ENCODE data around the gene SORBS1. TPM values are rescaled to one million over a fixed set of nuclear protein-coding genes. Genes with fewer than 3 reads are reported as not detected.
A peak's percentile ranks its signal among the peaks of the same experiment; 100 is the strongest.

The SORBS1 gene
- total and polyA plus RNA-seq, 2 of the 13 experiments (the other 11 are each of a cell fraction or from before 2014, with no cell fraction given), result 16.8 to 39.8 TPM

DNA sequence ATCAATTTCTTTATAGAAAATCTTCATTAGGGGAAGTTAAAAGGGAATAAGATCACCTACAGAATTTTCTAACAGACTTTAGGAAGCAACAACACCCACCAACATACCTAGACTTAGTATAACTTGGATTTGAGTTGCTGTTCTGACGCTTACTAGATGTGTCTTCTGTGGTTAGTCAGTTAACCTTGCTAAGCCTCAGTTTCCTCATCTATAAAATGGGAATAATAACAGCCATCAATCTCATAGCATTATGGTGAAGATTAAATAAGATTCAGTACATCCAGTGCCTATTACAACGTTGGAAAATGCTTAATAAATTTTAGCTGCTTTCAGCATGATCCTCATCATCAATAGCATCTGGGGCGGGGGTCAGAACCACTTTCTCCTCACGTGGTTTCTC lies 106.2 kb downstream of the SORBS1 start:
- no peak for ATAC-seq
- Histone ChIP-seq H3K27me3 (ENCODE audit: control insufficient read depth in 1 of 2, insufficient read depth in 2 of 2, low read length in 2 of 2) (no peaks in the 10 kb centered on the region), H3K9me3 (ENCODE audit: low read length) (no peaks in the 10 kb centered on the region), H3K36me3 (replicated peaks in 1 of 2; ENCODE audit: control insufficient read depth in 1 of 2, insufficient read depth in 2 of 2, low read length in 2 of 2) (peaks cover 0 to 4% of the 10 kb centered on the region in 2 experiments; a peak in 3 of 5 replicates), H3K4me3 (replicated peaks in 1 of 3; ENCODE audit: insufficient read depth in 1 of 3, low read depth in 2 of 3, low read length in 3 of 3) (no peak overlapping the region), H3K27ac (ENCODE audit: extremely low read length, insufficient read depth, low read length) (peak overlapping the region; percentile 19), H3K4me1 (ENCODE audit: insufficient read depth, low read length) (peaks cover 98% of the 10 kb centered on the region), H3K4me2 (ENCODE audit: low read depth, low read length) (no peak overlapping the region), H4K20me1 (ENCODE audit: insufficient read depth, low read length) (no peaks in the 10 kb centered on the region), H3K79me2 (ENCODE audit: insufficient read depth, low read length) (peaks cover 31% of the 10 kb centered on the region), H3K9ac (ENCODE audit: insufficient read depth, low read depth, low read length) (no peak overlapping the region), H2AFZ (ENCODE audit: low read length) (no peak overlapping the region)
- WGBS (ENCODE audit: low lambda C conversion rate), result 89% methylated on average over 4 of the region's 4 CpGs
- ChIA-PET CTCF (ENCODE audit: low intra/inter-chr PET ratio, low total read pairs) (no interaction called here), POLR2A (interaction anchor here (1.6 kb wide), 1 partner anchor 21 kb away, joined by 6 read pairs; no protein-coding TSS in a partner anchor)
- no TSS peak for BruUV-seq (replicated peaks)
- no peak for FAIRE-seq
- TF ChIP-seq, protein P1, sequence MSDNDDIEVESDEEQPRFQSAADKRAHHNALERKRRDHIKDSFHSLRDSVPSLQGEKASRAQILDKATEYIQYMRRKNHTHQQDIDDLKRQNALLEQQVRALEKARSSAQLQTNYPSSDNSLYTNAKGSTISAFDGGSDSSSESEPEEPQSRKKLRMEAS (IDR thresholded peaks at IDR 0.05), result no peak
- TF ChIP-seq U2AF2 (IDR thresholded peaks at IDR 0.05; ENCODE audit: low read depth, low read length), result no peak
- TF ChIP-seq ZNF629 (CRISPR knock-in tag; conservative IDR thresholded peaks at IDR 0.05), result peak; percentile 78
- intact Hi-C loops (cut with micrococcal nuclease; ENCODE audit: unreplicated experiment) (loop anchor here (5.0 kb wide), 1 partner anchor 107 kb away; the partner anchor contains the start of gene SORBS1), in situ Hi-C loops (cut with HindIII; ENCODE audit: extremely low pct_ligation_motif_present, low pct_unique_long_range_greater_than_20kb) (no loop called here)
- no peak for DNase-seq (ENCODE audit: low spot score)

DNA sequence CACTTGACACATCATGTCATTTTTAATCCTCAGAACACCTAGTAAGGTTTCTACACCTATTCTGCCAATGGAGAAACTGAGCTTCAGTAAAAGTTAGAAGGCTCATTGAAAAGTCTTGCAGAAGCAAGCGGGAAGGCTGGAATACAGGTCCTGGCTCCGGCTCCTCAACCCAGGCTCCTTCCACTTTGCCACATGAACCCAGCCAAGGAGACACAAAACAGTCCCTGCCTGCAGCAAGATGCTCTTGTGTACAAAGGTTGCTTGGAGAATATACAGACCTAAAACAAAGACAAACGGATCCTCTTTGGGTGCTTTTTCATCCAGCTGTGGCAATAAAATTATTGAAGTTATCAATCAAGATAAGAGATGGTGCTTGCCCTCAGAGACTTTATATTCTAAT lies 106.8 kb downstream of the SORBS1 start:
- DNase-seq (ENCODE audit: low spot score) (no peak), FAIRE-seq (no peak), ATAC-seq (no peak)
- Histone ChIP-seq H3K4me1 (ENCODE audit: insufficient read depth, low read length) (peaks cover 98% of the 10 kb centered on the region), H4K20me1 (ENCODE audit: insufficient read depth, low read length) (no peaks in the 10 kb centered on the region), H3K4me2 (ENCODE audit: low read depth, low read length) (no peak overlapping the region), H3K4me3 (replicated peaks in 1 of 3; ENCODE audit: insufficient read depth in 1 of 3, low read depth in 2 of 3, low read length in 3 of 3) (no peak overlapping the region), H3K27me3 (ENCODE audit: control insufficient read depth in 1 of 2, insufficient read depth in 2 of 2, low read length in 2 of 2) (no peaks in the 10 kb centered on the region), H3K79me2 (ENCODE audit: insufficient read depth, low read length) (peaks cover 37% of the 10 kb centered on the region), H3K36me3 (replicated peaks in 1 of 2; ENCODE audit: control insufficient read depth in 1 of 2, insufficient read depth in 2 of 2, low read length in 2 of 2) (peaks cover 0 to 4% of the 10 kb centered on the region in 2 experiments; a peak in 3 of 5 replicates), H2AFZ (ENCODE audit: low read length) (no peak overlapping the region), H3K9me3 (ENCODE audit: low read length) (no peaks in the 10 kb centered on the region), H3K9ac (ENCODE audit: insufficient read depth, low read depth, low read length) (no peak overlapping the region), H3K27ac (ENCODE audit: extremely low read length, insufficient read depth, low read length) (peak overlapping the region; percentile 11)
- CTCF ChIA-PET (ENCODE audit: low intra/inter-chr PET ratio, low total read pairs), result no interaction called here
- TF ChIP-seq SNRNP70 (IDR thresholded peaks at IDR 0.05; ENCODE audit: low read depth, low read length) (no peak), ZNF780A (CRISPR knock-in tag; IDR thresholded peaks at IDR 0.05) (no peak), ZNF101 (CRISPR knock-in tag; IDR thresholded peaks at IDR 0.05; ENCODE audit: borderline replicate concordance, low read depth) (no peak), ZNF569 (CRISPR knock-in tag; IDR thresholded peaks at IDR 0.05; ENCODE audit: borderline replicate concordance) (no peak), ZNF567 (CRISPR knock-in tag; IDR thresholded peaks at IDR 0.05; ENCODE audit: borderline replicate concordance) (no peak), NFYB (CRISPR knock-in tag; IDR thresholded peaks at IDR 0.05) (no peak), ZNF451 (CRISPR knock-in tag; IDR thresholded peaks at IDR 0.05) (no peak), MED1 (CRISPR knock-in tag; IDR thresholded peaks at IDR 0.05) (no peak), MTA3 (CRISPR knock-in tag; IDR thresholded peaks at IDR 0.05) (no peak), MAF1 (CRISPR knock-in tag; IDR thresholded peaks at IDR 0.05; ENCODE audit: borderline replicate concordance) (no peak)
- TF ChIP-seq, protein P2, sequence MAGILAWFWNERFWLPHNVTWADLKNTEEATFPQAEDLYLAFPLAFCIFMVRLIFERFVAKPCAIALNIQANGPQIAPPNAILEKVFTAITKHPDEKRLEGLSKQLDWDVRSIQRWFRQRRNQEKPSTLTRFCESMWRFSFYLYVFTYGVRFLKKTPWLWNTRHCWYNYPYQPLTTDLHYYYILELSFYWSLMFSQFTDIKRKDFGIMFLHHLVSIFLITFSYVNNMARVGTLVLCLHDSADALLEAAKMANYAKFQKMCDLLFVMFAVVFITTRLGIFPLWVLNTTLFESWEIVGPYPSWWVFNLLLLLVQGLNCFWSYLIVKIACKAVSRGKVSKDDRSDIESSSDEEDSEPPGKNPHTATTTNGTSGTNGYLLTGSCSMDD (CRISPR knock-in tag; IDR thresholded peaks at IDR 0.05), result no peak
- TF ChIP-seq, protein P3, sequence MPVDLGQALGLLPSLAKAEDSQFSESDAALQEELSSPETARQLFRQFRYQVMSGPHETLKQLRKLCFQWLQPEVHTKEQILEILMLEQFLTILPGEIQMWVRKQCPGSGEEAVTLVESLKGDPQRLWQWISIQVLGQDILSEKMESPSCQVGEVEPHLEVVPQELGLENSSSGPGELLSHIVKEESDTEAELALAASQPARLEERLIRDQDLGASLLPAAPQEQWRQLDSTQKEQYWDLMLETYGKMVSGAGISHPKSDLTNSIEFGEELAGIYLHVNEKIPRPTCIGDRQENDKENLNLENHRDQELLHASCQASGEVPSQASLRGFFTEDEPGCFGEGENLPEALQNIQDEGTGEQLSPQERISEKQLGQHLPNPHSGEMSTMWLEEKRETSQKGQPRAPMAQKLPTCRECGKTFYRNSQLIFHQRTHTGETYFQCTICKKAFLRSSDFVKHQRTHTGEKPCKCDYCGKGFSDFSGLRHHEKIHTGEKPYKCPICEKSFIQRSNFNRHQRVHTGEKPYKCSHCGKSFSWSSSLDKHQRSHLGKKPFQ (CRISPR knock-in tag; IDR thresholded peaks at IDR 0.05; ENCODE audit: insufficient replicate concordance), result no peak
- in situ Hi-C loops (cut with HindIII; ENCODE audit: extremely low pct_ligation_motif_present, low pct_unique_long_range_greater_than_20kb) (no loop called here), intact Hi-C loops (cut with micrococcal nuclease; ENCODE audit: unreplicated experiment) (loop anchor here (5.0 kb wide), 1 partner anchor 108 kb away; the partner anchor contains the start of gene SORBS1)
- WGBS (ENCODE audit: low lambda C conversion rate), result 89% methylated on average over 3 of the region's 3 CpGs
- BruUV-seq (replicated peaks), result no TSS peak
- POLR2A ChIA-PET, result no interaction called here
